HS-27A (cell line): ENCODE results near the gene RHCE.
"Not testable (repeated sequence)": the region's sequence is repeated elsewhere in the genome, so short reads cannot be mapped to it uniquely, and the experiment has no call there.

Experiments
- DNase-seq: peaks from one replicate; pipeline ENCODE4 v3.0.0-alpha.2; 2012; ENCODE audit warnings: low read depth, missing footprints

RHCE gene

DNA sequence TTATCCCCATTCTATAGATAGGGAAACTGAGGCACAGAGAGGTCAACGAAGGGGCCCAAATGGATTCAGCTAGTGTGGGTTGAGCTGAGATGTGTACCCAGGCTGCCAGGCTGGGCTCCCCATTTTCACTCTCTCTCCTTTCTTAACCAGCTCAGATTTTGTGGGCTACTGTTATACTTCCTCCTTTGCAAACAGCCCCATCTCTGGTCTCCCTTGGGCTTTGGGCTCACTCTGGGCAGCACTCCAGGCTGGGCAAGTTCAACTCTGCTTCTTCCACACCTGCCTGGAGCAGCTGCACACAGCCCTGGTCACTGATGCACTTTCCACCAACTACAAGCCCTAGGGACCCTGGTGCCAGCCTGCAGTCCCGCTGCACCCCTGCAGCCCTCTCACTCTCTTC lies 22.5 kb downstream of the RHCE start:
- DNase-seq, result not testable (repeated sequence)

DNA sequence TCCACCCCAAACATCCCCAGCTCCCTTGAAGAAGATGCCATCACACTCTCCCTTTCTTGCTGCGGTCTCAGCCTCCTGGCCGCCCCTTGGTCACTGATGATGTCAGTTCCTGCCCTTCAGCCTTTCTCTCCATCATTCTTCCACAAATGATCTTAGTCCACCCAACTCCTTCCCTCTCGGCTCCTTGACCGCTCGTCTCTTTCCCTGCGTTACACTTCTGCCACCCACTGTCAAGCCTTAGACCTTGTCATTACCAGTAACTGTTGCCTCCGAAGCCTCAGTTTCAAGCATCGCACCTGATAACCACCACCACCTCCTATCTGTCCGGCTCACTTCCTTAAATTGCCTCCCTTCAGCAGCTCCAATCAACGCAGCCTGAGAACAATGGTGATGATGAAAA lies 23.1 kb downstream of the RHCE start:
- not testable (repeated sequence) for DNase-seq

DNA sequence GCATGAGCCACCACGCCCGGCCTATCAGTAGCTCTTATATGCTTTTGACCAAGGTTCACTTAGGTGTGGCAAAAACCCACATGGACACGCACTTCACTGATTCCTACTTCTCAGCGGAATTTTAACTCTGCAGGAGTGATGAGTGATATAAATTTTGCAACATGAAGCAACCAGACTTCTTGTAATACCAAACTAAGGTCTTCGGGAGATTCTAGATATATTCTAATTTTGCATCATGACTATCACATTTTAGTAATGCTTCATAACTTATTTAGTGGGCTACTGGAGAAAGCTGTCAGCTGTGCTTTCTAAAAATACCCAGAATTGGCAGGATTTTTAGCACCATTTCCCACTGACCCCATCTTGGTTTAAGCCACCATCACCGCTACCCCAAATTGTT lies 27.8 kb downstream of the RHCE start:
- no peak for DNase-seq

DNA sequence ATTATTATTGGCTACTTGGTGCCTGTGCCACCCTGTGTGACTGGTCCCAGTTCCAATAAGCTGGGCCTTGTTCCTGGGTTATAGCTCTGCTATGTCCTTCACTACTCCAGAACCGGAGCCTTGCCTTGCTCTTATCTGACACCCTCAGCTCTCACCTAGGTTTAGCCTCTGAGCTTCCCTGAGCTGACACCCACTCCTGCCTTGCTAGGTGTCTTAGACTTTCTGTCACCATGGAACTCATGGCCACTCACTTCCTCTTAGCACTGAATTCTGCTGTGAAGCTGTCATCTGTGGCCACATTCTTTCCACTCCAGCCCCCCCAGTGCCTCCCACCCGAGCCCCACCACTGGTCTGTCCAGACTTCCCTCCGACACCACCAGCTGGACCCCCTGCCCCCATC lies 30.9 kb downstream of the RHCE start:
- DNase-seq, result not testable (repeated sequence)

DNA sequence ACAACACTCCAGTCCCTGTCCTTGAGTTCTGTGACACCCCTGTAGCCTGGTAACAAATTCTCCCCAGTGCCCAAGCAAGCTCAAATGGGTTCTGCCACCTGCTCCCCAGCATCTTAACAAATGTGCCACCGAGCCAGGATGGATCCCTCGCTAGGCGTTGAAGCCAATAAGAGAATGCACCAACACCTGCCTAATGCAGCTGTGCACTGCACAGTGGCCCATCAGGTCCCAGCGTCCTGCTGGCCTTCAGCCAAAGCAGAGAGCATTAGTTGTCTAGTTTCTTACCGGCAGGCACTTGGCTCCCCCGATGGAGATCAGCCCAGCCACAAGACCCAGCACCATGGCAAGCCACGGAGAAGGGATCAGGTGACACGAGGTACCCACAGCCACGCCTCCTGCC lies 31.9 kb downstream of the RHCE start:
- DNase-seq, result not testable (repeated sequence)

DNA sequence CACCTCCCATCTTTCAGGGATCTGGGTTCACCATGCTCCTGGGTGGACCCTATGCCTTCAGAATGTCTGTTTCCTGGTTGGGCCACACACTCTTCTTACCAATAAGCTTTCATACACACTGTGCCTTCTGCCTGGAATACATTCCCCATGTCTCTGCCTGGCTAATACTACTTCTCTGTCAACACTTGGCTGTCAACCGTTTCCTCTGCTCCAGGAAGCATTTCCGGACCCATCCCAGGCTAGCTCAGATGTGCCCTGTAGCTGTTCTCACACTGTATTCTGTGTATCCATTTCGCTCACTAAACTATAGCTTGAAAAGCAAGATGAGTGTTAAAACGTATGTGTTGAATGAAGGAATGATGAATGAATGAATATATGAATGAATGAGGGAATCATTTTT lies 33.5 kb downstream of the RHCE start:
- DNase-seq, result not testable (repeated sequence)

DNA sequence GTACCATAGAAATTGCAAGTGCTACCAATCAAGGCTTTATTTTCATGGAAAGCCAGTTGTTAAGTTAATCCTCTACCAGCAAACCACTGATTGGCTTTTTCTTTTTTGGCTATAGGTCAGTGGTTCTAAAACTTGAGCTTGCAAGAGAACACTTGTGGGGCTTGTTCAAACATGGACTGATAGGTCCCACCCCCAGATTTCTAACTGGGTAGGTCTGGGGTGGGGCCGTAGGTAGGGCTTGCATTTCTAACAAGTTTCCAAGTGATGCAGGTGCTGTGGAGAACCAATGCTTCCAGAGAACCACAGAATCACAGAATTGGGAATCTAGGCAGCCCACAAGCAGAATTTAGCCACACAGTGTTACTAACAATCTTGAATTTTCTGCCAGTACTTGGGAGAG lies 36.8 kb downstream of the RHCE start:
- not testable (repeated sequence) for DNase-seq

DNA sequence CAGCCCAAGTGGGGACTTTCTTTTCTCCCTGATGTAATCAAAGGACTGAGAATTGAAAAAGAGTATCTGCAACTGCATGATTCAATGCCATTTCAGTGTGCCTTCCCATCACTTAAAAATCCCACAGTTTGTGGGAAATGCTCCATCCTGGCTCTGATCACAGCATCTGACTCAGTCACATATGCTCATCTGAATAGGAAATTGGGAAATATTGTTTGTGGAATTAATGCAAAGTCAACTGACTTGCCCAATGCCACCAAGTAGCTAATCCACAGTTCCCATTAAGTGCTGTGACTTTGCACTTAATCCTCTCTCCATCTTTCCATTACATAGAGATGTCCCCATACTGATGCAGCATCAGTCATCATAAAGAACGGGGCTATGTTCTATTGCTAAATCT lies 37.5 kb downstream of the RHCE start:
- not testable (repeated sequence) for DNase-seq

DNA sequence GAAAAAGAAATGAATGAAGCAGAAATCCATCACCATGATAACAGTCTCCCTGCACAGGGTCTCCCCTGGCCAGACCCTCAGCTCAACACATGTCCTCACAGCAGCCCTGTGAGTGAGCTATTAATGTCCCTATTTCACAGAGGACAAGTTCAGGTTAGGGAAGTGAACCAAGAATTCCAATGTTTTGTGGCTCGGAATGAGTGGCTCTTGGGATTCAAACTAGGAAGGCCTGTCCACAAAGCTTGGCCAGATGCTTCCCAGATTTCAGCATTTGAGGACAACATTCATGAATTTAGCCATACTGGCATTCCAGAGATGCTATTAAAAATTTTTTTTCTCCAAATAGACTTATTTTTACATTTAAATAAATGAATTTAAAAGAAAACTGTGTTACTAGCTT lies 38.1 kb downstream of the RHCE start:
- not testable (repeated sequence) for DNase-seq

DNA sequence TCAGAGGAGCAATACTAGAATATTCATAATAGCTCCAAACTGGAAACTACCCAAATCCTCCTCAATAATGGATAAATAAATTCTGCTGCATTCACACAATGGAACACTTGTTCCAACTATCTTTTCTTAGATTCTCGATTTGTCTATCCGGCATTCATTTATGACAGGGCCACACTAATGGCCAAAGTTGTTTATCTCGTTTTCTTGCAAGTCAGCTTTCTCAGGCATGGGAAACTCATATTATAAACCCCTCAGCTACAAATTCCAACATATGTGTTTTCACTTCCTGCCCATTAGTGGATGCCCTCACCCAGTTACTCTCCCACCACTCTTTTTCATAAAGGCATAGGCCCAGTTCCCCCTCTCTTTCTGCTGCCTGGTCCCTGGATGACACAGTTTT lies 42.3 kb downstream of the RHCE start:
- DNase-seq, result not testable (repeated sequence)

DNA sequence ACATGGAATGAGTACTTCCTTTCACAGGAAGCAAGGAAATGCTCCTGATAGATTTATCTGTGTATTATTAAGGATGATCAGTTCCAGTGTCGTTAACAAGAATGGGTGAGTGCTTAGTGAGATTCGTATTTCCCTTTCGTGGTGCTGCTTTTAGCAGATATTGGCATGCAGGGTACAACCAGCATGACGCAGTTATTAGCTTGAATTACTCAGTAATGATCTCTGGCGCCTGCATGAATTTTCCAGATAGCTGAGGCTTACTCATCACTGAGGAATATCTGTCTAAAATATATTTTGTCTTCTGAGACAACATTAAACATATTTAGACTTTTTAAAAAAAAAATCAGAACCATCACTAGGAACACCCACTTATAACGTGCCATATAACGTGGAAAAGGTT lies 48.9 kb downstream of the RHCE start:
- peak; percentile 75 for DNase-seq

DNA sequence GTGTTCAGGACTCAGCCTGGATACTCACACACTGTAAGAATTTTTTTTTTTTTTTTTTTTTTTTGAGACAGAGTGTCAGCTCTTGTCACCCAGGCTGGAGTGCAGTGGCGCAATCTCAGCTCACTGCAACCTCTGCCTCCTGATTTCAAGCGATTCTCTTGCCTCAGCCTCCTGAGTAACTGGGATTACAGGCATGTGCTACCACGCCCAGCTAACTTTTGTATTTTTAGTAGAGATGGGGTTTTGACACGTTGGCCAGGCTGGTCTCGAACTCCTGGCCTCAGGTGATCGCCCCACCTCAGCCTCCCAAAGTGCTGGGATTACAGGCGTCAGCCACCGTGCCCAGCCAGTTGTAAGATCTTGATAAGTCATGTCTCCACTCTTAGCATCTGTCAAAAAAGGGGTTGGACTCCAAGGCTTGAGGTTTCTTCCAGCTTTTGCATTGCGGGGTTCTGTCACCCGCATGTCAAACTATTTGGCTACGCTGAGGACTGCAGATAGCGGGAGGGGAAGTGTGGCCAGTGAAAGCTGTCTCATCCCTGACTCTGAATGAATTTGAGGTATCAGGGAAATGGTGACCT lies 50.8 kb downstream of the RHCE start:
- not testable (repeated sequence) for DNase-seq

DNA sequence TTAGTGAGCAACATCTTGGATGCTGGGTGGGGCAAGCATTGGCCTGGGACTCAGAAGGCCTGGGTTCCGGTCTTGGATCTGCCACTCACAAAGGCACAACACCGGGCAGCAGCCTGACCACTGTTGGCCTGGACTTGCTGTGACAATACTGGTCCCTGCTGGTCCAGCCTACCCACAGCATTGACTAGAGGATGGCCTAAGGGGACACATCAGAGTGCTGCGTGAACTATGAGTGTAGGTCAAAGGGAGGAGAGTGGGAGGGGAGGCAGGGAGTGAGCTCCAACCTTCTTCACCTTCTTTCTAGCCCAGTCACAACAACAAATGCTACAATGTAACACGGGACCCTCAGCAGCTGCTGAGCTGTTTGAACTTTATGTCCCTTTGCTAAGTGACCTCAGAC lies 51.4 kb downstream of the RHCE start:
- DNase-seq, result no peak

DNA sequence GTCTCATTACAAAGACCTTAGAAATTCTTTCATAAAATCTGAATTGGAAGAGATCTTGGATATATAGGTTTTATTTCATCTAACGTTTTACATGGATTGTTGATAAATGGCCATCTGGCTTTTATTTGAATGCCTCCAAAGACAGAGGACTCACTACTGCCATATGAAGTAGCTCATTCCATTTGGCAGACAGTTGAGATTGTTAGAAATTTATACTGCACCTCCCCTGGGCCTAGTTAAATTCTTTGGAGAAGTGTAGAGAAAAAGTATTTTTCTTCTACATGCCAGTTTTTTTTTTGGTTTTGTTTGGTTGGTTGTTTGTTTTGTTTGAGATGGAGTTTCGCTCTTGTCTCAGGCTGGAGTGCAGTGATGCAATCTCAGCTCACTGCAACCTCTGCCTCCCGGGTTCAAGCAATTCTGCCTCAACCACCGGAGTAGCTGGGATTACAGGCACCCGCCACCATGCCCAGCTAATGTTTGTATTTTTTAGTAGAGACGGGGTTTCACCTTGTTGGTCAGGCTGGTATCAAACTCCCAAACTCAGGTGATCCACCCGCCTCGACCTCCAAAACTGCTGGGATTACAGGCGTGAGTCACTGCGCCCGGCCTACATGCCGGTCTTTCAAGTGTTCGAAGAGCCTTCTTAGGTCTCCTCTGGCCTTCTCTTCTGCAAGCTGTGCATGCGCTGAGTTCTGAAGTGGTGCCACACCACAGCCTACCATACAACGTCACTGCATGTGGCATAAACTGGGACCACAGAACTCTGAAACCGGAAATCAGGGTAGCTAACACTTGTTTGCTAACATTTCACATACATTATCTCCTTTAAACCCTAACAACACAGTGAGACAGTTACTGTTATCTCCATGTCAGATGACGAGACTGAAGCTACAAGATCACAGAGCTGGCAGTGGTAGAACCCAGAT lies 57.7 kb downstream of the RHCE start:
- DNase-seq, result not testable (repeated sequence)

DNA sequence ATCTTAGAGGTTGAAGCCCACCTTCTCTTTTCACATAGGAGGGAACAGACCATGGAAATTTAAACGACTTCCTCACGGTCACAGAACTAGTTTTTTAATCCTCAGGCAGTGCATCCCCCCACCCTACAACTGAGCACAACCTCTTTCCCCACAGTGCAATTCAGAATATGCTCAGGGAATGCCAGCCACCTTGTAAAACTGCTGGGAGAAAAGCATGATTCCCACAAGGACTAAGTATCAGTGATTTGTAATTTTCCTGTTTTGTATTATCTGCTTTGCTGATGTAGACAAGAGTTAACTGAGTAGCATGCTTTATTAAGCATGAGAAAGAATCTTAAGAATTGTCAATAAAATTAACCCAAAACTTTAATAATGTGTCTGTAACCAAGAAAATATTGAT lies 58.7 kb downstream of the RHCE start:
- DNase-seq, result no peak

DNA sequence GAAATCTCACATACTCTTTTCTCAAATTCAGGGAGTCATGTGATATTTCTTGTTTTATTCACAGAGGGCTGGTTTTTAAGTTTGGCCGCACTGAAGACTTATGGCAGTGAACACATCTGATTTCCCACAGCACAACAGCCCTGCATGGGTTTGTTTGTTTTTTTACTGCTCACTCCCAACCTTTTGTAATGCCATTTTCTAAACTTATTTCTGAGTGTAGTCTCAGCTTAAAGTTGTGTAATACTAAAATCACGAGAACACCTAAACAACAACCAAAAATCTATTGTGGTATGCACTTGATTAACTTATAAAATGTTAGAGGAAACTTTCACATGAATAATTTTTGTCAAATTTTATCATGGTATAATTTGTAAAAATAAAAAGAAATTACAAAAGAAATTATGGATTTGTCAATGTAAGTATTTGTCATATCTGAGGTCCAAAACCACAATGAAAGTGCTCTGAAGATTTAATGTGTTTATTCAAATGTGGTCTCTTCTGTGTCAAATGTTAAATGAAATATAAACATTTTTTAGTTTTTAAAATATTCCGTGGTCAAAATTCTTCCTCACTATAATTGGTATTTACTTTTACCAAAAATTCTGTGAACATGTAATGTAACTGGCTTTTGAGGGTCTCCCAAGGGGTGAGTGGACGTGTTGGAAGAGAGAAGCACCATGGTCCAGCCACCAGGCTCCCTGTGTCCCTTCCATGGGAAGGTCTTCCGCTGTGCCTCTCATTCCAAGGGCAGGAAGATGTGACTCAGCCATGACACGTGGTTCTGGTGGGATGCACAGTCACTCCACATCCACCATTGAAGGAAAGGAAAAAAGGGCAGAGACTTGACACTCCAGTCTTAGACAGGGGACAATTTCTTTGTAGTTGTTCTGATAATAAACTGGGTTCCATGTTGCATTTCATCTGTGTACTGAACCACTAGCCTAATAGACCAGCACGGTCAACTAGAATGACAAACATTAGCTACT lies 59.7 kb downstream of the RHCE start:
- peak; percentile 73 for DNase-seq

DNA sequence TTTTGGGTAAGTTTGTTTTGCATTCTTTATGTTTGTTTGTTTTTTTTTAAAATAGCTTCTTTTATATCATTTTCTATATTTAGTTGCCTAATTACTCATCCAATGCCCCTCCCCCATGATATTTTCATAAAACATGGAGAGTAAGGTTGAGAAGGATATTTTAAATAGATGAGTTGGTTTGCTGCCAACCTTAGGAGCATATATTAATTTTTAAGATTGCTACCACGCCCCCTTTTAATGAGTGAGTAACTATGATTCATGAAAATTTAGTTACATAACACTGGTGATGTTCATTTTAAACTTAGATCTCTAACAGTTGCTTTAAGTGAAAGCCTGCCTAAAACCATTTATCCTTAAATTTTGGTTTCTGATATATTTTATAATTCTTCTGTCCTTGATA lies 63.8 kb downstream of the RHCE start:
- no peak for DNase-seq

DNA sequence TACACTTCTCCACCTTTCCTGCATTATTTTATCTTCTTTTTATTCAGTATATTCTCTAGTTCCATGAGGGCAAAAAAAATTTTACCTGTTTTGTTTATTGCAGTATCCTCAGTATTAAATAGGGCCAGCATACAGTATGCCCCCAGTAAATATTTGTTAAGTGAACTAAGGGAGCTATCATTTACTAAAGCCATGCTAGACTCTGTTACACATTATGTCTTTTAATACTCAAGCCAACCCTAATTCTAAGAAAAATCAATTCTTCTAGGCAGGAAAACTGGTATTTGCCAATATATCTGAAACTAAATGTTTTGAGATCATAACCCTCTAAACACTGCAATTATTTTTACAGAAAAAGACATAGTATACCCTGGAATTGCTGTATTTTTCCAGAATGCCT lies 64.2 kb downstream of the RHCE start:
- no peak for DNase-seq

DNA sequence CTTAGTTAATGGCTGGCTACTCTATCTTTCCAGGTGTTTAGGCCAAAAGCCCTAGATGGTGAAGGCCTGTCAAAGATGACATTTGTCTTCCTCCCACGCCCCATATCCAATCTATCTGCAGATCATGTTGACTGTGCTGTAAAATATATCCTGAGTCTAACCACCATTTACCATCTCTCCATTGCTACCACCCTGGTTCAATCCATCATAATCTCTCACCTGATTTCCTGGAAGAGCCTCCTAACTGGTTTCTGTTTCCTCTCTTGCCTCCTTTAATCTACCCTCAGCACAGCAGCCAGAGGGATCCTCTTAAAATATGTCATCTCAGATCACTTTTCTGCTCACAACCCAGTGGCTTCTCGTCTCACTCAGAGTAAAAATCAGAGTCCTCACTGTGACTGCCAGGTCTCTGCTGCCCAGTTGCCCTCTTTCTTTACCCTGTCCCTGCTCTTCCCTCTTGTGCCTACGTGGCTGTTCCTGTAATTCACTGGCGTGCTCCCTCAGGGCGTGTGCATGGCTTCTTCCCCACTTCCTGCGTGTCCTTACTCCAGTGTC lies 64.7 kb downstream of the RHCE start:
- no peak for DNase-seq

DNA sequence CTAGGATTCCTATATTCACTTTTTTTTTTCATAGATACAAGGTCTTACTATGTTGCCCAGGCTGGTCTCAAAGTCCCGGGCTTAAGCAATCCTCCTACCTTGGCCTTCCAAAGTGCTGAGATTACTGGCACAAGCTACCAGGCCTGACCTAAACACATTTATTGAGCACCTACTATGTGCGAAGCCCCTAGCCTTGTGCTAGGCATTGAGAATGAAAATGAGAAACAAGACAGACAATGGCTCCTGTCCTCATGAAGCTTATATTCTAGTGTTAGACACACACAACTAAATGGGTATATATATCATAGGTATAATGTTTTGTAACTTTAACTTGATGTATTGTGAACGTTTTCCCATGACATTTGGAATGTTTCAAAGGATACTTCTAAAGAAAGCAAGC lies 71.0 kb downstream of the RHCE start:
- DNase-seq, result no peak

DNA sequence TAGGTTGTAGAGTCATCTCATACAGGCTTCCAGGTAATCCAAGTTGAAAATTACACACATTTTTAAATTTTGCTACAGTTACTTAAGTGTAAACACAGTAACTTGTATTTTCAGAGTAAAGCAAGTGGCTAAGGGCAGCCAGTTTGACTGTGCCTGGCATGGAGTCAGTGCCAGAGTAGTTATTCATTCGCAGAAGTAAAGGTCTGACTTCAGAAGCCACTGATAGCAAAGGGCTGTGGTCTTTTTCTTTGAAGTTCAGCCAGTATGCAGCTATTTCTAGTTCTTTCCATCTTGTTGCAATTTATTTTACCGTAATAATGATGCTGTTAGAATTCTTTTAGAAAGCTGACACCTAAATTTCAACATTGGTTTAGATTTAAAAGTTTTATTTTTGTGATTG lies 73.1 kb downstream of the RHCE start:
- DNase-seq, result no peak

DNA sequence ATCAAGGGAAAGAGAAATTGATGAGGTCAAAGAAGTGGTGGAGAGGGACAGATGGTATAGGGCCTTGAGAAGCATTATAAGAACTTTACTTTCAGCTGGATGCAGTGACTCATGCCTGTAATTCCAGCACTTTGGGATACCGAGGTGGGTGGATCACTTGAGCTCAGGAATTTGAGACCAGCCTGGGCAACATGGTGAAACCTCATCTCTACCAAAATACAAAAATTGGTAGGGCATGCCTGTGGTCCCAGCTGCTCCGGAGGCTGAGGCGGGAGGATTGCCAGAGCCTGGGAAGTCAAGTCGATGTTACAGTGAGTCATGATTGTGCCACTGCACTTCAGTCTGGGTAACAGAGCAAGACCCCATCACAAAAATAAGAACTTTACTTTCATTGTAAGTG lies 76.8 kb downstream of the RHCE start:
- DNase-seq, result peak; percentile 82
